ENCODE results near the gene SOCS3.
"Not testable (repeated sequence)": the region's sequence is repeated elsewhere in the genome, so short reads cannot be mapped to it uniquely, and the experiment has no call there.

The SOCS3 gene

DNA sequence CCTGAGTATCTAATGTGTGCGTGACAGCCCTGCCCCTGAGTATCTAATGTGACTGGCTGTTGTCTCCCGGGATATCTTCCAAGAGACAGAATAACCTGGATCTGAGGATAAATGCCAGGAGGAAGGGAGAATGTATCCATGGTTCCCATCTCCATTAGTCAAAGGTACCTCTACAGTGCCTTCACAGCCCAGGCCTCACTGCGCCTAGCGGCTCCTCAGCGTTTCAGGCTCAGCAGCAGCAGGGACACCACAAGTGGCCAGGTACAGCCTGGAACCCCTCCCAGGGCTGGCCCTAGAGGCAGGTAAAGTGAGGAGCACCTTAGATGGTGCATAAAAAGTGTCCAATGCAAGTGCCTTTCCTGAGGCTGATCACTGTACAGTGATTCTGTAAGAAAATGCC is 32.0 kb downstream of the SOCS3 start:
- no peak for DNase-seq

DNA sequence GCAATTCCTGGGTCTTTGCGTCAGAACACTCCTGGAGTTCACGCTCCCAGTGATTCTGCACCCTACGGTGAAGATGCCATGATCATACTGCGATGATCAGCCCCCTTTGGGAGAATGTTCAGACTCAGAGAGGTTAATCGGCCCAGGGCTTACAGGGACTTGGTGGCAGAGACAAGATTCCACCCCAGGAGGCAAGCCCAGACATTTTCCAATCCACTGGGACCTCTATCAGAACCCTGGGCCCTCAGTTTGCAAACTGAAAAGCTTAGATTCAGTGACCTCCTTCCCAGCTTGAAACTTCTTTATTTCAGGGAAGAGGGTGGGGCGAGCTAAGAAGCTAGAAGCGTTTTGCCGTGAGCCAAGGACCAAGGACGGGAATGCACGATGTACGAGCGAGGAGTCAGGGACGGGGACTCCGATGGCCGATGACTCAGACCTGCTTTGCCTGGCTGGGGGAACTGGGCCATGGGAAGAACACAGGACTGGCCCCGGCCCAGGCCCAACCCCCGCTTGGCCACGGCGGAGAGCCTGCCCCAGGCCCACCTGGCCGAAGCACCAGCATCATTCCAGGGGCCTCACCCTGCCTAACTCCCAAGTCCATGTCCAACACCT is 34.7 kb downstream of the SOCS3 start:
- DNase-seq, result no peak

DNA sequence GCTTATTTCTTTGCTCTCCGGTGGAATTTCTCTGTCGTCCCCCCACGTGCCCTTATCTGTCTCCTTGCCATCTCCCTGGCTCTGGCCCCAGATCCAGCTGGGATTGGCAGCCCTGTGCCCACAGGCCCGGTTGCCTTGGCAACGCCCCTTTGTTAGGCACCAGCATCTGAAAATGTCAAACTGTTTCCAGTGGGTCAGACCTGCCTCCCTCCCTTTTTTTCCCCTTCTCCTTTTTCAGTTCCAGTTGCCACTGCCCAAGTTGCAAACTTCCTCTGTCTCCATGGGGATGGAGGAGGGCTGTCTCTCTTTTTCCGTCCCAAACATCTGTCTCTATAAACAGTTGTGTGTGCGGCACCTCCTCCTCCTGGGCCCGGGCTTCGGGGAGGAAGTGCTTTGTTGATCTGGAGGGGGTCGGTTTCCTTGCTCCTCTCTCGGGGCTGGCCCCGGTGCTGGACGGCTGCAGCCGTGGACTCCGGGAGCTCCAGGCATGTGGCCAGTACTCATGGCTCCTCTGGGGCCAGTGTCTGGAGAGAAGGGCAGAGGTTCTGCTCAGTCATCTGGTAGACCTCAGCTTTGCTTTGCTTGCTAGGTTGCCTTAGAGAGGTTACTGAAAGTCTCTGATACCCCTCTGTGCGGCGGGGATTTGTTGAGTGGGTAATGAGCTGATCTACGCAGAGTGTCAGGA is 35.3 kb downstream of the SOCS3 start:
- no peak for DNase-seq

DNA sequence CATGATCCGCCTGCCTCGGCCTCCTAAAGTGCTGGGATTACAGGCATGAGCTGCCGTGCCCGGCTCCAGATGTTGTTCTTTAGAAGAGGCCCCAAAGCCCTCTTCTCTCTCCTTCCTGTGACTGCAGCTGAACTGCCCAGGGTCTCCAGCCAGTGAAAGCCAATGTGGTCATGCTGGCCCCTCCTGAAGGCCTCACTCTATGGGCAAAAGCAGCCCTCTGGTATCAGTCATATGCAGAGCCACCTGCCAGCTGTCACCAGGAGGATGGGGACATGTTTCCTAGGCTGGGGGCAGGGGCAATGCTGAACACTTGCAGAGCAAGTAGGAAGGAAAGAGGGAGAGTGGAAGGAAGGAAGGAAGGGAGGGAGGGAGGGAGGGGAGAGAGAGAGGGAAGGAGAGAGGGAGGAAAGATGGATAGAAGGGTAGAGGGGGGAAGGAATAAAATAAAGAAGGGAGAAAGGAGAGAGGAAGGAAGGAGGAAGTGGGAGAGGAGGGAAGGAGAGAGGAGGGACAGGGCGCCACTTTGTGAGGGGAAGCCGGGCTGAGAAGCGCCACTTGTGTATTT is 36.0 kb downstream of the SOCS3 start:
- no peak for DNase-seq

DNA sequence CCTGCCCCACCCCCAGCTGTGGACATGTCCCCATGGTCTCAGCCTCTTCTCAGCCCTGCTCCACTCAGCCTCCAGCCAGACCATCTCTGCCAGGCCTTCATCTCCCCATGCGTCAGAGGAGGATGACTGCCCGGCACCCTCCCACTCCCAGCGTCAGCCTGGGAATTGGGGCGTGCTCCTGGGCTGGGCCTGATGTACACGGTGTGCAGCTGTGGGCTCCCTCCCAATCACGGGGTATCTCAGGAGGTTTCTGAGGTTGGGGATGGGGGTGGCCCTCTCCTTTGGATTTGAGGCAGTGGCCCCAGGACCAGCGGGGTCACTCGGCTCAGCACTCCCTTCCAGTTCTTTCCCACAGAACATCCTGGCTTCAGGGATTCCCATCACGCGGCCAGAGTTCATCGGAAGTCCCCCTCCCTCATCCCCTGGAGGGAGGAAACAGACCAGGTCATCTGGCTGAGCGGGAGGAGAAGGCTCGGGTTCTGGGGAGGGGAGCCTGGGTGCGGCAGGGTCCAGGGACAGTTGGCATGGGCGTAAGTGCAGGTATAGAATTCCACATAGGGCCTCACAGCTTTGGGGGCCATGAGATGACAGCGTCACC is 36.9 kb downstream of the SOCS3 start:
- DNase-seq, result no peak

DNA sequence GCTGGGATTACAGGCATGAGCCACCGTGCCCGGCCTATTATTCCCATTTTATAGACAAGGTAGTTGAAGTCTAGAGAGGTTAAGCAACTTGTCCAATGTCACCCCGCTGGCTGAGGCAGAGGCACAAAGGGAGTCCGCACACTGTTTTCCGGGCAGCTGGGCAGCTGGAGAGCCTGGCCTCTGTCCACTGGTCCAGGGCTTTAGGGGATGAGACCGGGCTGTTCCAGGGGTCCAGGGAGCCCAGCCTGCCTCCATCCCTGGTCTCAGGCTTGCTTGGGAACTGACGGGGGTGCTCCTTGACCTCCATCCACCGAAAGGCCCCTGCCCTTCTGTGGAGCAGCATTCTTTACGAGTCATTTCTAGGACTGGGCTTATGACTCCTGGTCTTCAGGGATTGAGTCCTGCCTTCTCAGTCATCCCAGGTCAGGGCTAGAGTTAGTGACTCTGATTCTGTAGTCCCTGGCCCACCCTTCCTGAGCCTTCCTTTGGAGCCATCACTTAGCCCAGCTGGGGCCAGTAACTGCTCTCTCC is 37.5 kb downstream of the SOCS3 start:
- no peak for DNase-seq

DNA sequence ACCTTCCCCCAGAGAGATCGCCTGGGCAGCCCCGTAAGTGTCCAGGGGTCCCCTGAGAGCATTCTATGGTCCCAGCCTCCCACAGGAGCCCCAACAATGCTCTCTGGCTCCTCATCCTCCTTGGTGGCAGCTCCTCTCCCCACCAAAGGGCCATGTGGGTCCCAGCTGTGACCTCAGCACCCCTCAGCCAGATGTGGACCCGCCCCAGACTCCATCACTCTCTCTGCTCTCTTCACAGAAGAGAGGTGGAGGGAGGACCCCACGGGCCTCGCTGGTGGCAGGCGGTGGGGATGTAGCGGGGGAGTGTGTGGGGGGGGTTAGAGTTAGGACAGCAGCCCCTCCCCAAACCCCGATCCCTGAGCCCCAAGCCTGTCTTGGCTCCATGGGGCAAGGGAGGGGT is 41.0 kb downstream of the SOCS3 start:
- no peak for DNase-seq

DNA sequence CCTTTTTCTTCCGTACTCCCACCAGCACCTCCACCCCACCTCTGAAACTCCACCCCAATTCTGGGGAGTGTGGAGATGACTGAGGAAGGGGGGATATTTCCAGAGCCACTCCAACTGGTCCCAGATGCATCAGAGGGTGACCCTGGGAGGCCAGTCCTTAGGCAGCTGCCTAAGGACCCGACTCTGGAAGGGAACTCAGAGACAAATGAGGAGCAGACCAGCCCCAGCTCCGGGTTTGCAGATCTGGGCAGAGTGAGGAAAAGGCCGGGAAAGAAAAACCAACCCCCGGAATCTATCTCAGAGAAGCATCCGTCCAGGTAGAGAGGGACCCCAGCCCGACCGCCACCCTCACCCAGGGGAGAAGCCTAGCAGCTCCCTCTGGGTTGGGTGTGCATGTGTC is 41.5 kb downstream of the SOCS3 start:
- no peak for DNase-seq

DNA sequence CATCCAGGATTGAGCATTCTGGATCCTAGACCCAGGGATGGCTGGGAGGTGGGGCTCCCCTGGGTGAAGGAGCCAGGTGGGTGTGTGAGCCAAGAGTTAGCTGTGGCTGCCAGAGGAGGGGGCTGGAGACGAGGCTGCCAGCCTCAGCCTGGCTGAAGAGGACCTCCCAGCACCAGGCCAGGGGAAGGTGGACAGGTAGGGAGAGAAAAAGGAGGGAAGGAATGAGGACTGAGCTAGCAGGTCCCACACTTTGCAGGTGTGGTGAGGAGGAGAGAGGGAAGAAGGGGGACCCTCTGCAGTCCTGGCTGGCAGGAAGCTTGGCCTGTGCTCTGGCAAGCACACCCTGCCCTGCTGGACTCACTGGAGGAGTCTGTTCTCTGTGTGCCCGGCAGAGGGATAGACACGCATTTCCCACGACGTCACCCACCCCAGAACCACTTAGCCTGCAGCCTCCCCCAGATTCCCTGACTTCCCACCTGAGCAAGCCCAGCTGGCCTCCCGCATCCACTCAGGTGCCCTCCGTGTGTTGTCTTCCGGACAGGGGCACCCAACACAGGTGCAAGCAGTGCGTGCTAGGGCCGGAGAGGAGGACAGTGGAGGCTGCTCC is 42.0 kb downstream of the SOCS3 start:
- no peak for DNase-seq

DNA sequence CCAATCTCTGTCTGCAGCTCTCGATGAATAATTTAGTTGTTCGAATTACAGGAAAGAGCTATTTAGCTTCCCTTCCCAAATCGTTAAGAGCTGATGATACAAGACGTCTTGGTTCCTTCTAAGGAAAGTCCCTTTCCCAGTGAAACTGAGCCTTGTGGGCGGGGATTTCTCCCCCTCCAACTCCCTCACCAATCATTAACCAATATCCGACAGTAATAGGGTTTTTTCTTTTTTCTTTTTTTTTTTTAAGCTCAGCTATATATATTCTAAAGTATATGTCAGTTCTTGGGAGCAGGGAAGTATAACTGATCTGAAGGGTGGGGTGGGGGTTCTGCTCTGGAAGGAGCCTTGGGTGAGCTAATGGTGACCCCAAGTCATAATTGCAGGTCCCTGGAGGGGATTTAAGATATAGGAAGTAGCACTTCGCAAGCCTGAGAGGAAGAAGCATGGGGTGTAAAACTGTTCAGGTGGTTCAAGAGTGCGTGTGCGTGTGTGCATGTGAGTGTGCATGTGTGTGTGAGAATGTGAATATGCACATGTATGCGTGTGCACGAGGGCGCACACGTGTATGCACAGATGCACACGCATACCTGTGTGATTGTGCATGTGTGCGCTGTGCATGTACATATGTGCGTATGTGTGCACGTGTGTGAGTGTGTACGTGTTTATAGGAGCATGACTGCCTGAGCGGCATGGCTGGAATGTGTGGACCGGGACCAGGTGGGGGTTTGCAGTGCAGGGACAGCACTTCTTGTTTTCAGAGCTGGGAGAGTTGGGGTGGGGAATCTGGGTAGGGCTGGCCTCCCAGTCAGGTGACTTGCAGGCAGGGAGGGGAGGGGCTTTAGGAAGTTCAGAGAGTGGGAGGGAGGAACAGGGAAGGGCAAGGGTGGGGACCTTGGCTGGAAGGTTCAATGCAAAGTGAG is 42.7 kb downstream of the SOCS3 start:
- DNase-seq, result no peak

DNA sequence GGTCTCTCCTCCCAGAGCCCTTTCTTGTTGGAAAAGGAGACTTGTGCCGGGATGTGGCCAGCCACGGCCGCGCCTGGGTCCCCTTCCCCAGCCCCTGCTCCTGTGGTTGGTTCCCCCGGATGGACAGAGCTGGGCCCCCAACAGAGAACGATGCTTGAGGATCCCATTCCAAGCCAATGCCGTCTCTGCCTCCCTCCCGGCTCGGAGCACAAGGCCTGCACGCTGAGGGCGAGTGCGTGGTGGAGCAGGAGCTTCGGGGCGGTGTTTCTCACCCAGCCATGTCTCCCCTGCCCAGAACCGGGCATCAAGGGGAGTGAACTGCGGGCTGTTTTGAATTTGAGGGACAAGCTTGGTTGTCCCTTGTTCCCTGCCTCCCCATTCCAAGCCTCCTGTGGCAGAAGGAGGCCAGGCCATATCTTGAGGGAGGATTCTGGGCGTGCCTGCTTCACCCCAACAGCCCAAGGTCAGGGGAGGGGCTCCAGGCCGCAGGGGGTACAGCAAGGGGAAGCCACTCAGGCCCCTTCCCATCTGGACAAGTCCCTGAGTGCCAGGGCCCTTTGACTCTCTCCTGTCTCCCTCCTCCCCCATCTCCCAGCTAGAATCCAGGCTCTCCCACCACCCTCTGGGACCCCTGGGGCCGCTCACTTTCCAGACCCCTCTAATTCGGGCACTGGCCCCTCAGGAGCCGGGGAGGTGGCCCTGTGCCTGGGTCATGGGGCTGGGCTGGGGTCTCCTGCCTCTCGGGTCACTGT is 43.6 kb downstream of the SOCS3 start:
- DNase-seq, result no peak

DNA sequence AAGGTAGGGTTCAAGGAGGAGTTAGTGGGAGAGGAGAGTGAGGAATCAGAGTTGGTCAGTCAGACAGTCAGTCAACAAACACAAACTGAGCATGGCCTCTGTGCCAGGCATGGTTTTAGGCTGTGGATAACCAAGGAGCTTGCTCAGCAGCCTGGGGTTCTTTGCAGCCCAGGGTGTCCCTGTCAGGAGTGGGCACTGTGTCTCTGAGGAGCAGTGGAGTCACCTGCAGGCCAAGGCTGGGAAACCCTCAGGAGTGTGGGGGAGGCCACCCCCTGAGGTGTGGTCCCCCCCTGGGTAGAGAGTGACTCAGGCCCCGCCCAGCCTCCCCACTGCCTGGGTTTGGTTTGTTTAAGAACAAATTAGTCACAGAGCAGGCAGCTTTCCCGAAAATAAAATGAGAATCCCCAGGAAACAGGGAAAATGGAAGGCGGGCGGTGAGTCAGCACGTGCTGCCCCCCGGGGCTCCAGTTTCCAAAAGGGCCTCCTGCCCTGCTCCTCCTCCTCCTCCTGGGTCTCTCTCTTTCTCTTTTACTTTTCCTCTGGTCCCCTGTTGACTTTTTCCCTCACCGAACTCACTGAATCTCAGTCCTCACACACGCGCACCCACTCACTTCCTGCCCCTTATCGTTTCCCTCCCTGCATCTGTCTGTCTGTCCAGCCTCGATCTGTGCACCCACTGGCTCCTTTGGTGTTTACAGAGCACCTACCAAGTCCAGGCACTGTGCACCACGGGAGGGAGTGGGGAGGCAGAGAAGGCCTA is 44.3 kb downstream of the SOCS3 start:
- peak; percentile 59 to 77 for DNase-seq

DNA sequence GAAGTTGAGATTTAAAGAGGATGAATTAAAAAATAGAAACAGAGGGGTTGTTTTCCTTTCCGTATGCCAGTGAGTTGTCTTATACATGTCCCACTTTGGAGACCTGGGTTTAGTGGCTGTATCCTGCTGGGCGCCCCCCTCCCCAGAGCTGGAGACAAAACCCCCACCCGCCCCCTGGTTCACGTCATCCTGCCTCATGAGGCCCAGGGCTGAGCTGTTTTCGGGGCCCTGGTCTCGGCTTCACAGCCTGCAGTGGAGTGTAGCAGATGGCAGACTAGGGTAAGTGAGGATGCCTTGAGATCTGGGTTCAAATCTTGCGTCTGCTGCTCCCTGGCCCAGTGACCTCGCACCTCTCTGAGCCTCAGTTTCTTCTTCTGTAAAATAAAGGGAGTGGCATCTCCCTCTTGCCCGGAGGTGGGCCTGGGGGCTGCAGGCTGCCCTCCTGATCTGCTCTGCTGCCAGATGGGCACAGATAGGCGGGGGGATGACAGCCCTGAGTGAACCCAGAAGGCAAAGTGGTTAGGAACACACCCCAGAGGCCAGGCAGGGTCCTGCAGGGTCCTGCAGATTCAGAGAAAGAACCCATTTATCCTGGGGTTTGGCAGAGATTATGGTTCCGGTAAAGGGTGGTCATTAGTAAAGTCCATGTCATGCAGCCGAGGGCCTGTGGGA is 45.1 kb downstream of the SOCS3 start:
- DNase-seq, result no peak

DNA sequence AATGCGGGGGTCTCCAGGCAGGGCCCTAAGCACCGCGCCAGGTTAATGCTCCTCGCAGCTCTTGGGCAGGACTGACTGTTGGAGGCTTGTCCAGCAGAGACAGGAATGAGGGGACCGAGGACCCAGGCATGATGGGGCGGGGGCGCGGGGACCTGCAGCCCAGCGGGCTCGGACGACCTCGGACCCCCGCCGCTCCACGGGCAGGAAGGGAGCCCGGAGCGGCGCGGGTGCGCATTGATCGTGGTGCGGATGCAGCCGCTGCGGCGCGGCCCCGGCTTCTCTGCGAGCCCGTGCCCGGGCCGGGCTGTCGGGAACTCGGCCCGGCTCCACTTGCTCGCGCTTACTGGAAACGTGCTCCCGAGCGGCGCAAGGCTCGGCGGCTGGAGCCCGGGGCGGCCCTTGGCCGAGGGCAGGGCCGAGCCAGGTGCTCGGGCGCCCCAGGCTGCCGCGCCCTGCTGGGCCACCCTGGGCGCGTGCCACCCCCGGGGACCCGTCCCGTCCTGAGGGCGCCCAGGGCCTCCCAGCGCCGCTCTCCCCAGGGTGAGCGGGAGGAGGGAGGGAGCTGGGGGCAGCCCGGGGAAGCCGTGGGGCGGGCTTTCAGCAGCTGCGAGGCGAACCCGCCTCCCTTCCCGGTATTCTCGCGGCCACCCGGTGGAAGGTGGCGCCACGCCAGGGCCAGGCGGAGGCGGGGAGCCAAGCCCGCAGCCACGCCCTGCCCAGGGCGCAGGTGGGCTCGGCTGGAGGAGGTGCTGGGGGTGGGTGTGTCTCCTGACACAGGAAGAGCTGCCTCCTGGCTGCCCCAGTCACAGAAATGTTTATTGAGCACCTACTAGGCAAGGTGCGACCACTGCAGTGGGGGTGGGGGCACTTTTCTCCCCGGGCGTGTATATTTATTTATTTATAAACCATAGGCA is 45.9 kb downstream of the SOCS3 start:
- peak; percentile 64 to 75 for DNase-seq

DNA sequence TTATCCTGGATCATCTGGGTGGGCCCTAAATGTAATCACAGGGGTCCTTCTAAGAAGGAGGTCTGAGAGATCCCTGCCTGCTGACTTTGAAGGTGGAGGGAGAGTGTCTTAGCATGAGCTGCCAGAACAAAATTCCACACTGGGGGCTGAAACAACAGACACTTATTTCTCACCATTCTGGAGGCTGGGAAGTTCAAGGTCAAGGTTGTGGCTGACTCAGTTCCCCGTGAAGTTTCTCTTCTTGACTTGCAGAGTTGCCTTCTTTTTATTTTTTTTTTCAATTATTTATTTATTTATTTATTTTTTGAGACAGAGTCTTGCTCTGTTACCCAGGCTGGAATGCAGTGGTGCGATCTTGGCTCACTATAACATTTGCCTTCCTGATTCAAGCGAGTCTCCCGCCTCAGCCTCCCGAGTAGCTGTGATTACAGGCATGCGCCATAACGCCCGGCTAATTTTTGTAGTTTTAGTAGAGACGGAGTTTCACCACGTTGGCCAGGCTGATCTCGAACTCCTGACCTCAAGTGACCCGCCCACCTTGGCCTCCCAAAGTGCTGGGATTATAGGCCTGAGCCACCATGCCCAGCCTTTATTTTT is 50.1 kb downstream of the SOCS3 start:
- DNase-seq, result not testable (repeated sequence)

DNA sequence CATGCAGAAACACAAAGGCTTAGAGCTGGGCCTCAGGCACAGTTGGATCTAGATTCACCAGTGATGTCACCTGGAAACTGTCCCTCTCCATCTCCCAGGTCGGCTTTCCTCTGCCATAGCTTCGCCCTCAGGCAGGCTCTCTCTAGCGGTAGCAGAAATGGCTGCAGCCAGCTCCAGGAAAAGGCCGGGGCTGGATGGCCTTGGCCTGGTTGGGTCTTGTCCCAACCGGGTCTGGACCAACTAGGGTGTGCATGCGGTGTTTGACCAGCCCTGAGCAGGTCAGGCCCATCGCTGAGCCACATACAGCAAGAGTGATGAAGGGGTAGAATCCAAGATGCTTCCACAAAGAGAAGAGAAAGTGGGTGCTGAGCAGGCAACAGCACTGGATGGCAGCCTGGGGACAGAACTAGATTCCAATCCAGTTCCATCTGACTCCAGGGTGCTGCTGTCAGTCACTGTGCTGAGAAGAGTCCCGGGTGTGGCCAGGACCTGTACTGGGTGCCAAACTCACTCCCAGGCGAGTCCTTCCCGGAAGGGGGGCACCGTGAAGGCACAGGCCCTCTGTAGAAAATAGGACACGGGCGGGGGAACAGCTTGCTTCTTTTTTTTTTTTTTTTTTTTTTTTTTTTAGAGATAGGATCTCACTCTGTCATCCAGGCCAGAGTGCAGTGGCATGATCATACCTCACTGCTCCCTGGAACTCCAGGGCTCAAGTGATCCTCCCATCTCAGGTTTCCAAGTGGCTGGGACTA is 51.8 kb downstream of the SOCS3 start:
- DNase-seq, result no peak

DNA sequence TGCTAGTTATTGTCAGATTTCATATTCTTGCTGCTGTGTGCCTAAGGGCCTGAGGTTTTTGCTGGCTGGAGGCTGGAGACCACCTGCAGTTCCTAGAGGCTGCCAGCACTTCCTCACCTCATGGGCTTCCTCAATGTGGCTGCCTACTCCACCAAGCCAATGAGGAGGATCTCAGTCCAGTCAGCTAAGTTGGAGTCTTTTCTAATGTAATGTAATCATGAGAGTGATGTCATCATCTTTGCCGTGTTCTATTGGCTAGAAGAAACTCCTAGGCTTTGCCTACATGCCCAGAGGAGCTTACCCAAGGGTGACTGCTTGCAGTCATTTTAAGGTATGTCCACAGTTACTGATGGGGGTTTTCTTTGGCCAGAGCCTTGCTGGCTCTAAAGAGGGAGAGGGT is 53.0 kb downstream of the SOCS3 start:
- DNase-seq, result no peak
